GM18861 (cell line): ENCODE measurements around the gene ABCB4.

Source experiments
- ATAC-seq: cut with Tn5 transposase; IDR thresholded peaks from one replicate; pipeline ENCODE4 v1.9.1; 2021; ENCODE audit not compliant: unreplicated experiment

Gene ABCB4

GRCh38 chr7:87359366-87359765 lies 116.1 kb downstream of the ABCB4 start:
- ATAC-seq: no peak

GRCh38 chr7:87356448-87356847 lies 119.0 kb downstream of the ABCB4 start:
- ATAC-seq: no peak

- ATAC-seq: no peak
These were observed 120.7 kb downstream of the ABCB4 start for GRCh38 chr7:87354749-87355148.
